ENCODE results near the gene XYLT1.

XYLT1 gene

GRCh38 chr16:17160920-17161431 lies 309.8 kb downstream of the XYLT1 start:
- Histone ChIP-seq H3K9me3 (ENCODE audit: low read depth, low read length) (no peaks in the 10 kb centered on the region), H3K27ac (no peak overlapping the region), H3K36me3 (ENCODE audit: insufficient read depth, low read length) (no peaks in the 10 kb centered on the region), H3K4me3 (no peak overlapping the region), H3K9ac (ENCODE audit: insufficient read length) (no peak overlapping the region)
- no peak for DNase-seq (ENCODE audit: low read depth, low spot score)
- TF ChIP-seq POLR2AphosphoS5 (IDR thresholded peaks at IDR 0.05; ENCODE audit: borderline replicate concordance, low read depth, low read length) (no peak), EZH2 (IDR thresholded peaks at IDR 0.05) (no peak), FOXP2 (optimal IDR thresholded peaks at IDR 0.05; ENCODE audit: control extremely low read depth, extremely low read length, insufficient read depth) (no peak)

GRCh38 chr16:17160285-17160853 lies 310.4 kb downstream of the XYLT1 start:
- no peak for DNase-seq (ENCODE audit: low read depth, low spot score)
- no peak overlapping the region for H3K9ac ChIP-seq (ENCODE audit: insufficient read length)
- TF ChIP-seq FOXP2 (optimal IDR thresholded peaks at IDR 0.05; ENCODE audit: control extremely low read depth, extremely low read length, insufficient read depth) (no peak), EZH2 (IDR thresholded peaks at IDR 0.05) (no peak)
- H3K36me3 ChIP-seq (ENCODE audit: insufficient read depth, low read length) = no peaks in the 10 kb centered on the region
- no peaks in the 10 kb centered on the region for H3K9me3 ChIP-seq (ENCODE audit: low read depth, low read length)
- H3K27ac ChIP-seq = no peak overlapping the region
- H3K4me3 ChIP-seq = no peak overlapping the region

DNA sequence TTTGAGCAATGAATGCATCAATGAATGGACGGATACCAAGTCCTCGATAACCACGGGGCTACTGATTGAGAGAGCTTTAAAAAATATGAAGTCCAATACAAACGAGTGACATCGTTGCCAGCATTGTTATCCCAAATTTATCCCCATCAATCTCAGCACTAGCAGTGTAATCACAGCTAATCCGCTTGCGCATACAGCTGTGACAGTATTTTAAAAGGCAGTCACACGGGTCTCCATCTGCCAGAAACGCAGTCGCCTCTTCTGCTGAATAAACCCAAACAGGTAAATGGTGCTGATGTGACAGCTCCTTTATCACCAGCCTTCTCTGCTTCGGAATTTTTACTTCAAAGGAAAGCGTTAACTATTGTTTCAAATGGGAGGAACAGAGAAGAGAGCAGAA lies 311.1 kb downstream of the XYLT1 start:
- DNase-seq (ENCODE audit: low read depth, low spot score) = no peak
- Histone ChIP-seq H3K27ac (no peak overlapping the region), H3K36me3 (ENCODE audit: insufficient read depth, low read length) (no peaks in the 10 kb centered on the region), H3K9me3 (ENCODE audit: low read depth, low read length) (no peaks in the 10 kb centered on the region), H3K4me3 (no peak overlapping the region), H3K9ac (ENCODE audit: insufficient read length) (no peak overlapping the region)
- TF ChIP-seq POLR2AphosphoS5 (IDR thresholded peaks at IDR 0.05; ENCODE audit: borderline replicate concordance, low read depth, low read length) (no peak), FOXP2 (optimal IDR thresholded peaks at IDR 0.05; ENCODE audit: control extremely low read depth, extremely low read length, insufficient read depth) (no peak), EZH2 (IDR thresholded peaks at IDR 0.05) (no peak)

GRCh38 chr16:17155936-17156335 lies 314.8 kb downstream of the XYLT1 start:
- no peak overlapping the region for H3K27ac ChIP-seq
- no peak for DNase-seq (ENCODE audit: low read depth, low spot score)
- H3K36me3 ChIP-seq (ENCODE audit: insufficient read depth, low read length) = no peaks in the 10 kb centered on the region
- TF ChIP-seq FOXP2 (optimal IDR thresholded peaks at IDR 0.05; ENCODE audit: control extremely low read depth, extremely low read length, insufficient read depth) = no peak
- no peak for TF ChIP-seq EZH2 (IDR thresholded peaks at IDR 0.05)
- TF ChIP-seq POLR2AphosphoS5 (IDR thresholded peaks at IDR 0.05; ENCODE audit: borderline replicate concordance, low read depth, low read length) = no peak
- H3K4me3 ChIP-seq = no peak overlapping the region
- no peak overlapping the region for H3K9ac ChIP-seq (ENCODE audit: insufficient read length)
- H3K9me3 ChIP-seq (ENCODE audit: low read depth, low read length) = no peaks in the 10 kb centered on the region

- Histone ChIP-seq H3K4me3 (no peak overlapping the region), H3K9ac (ENCODE audit: insufficient read length) (no peak overlapping the region), H3K27ac (no peak overlapping the region), H3K9me3 (ENCODE audit: low read depth, low read length) (no peaks in the 10 kb centered on the region), H3K36me3 (ENCODE audit: insufficient read depth, low read length) (no peaks in the 10 kb centered on the region)
- TF ChIP-seq FOXP2 (optimal IDR thresholded peaks at IDR 0.05; ENCODE audit: control extremely low read depth, extremely low read length, insufficient read depth) (no peak), POLR2AphosphoS5 (IDR thresholded peaks at IDR 0.05; ENCODE audit: borderline replicate concordance, low read depth, low read length) (no peak), EZH2 (IDR thresholded peaks at IDR 0.05) (no peak)
- DNase-seq (ENCODE audit: low read depth, low spot score) = no peak
Observed at GRCh38 chr16:17155485-17155884, 315.3 kb downstream of the XYLT1 start.

GRCh38 chr16:17154981-17155380 lies 315.8 kb downstream of the XYLT1 start:
- no peak for DNase-seq (ENCODE audit: low read depth, low spot score)
- Histone ChIP-seq H3K27ac (no peak overlapping the region), H3K9me3 (ENCODE audit: low read depth, low read length) (no peaks in the 10 kb centered on the region), H3K9ac (ENCODE audit: insufficient read length) (no peak overlapping the region), H3K4me3 (no peak overlapping the region), H3K36me3 (ENCODE audit: insufficient read depth, low read length) (no peaks in the 10 kb centered on the region)
- TF ChIP-seq POLR2AphosphoS5 (IDR thresholded peaks at IDR 0.05; ENCODE audit: borderline replicate concordance, low read depth, low read length) (no peak), EZH2 (IDR thresholded peaks at IDR 0.05) (no peak), FOXP2 (optimal IDR thresholded peaks at IDR 0.05; ENCODE audit: control extremely low read depth, extremely low read length, insufficient read depth) (no peak)

DNA sequence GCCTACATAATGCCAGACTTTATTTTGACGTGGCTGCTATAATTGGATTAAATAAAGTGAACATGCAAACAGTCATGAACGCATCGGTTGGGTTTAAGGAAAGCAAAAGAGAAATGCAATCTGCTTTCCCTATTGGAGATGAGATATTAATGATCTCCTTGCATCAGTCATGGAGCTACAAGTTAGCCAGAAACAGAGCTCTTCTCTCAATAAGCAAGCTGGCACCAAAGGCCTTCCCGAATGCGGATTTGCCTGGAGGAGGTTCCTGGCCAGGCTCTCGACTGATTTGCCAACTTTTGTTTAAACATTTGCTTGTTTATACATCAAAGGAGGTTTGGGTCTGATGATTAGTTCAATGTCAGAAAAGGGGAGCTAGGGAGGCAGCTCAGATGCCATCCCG lies 318.4 kb downstream of the XYLT1 start:
- Histone ChIP-seq H3K27ac (no peak overlapping the region), H3K4me3 (no peak overlapping the region), H3K9me3 (ENCODE audit: low read depth, low read length) (no peaks in the 10 kb centered on the region), H3K9ac (ENCODE audit: insufficient read length) (no peak overlapping the region), H3K36me3 (ENCODE audit: insufficient read depth, low read length) (no peaks in the 10 kb centered on the region)
- TF ChIP-seq POLR2AphosphoS5 (IDR thresholded peaks at IDR 0.05; ENCODE audit: borderline replicate concordance, low read depth, low read length) (no peak), FOXP2 (optimal IDR thresholded peaks at IDR 0.05; ENCODE audit: control extremely low read depth, extremely low read length, insufficient read depth) (no peak), EZH2 (IDR thresholded peaks at IDR 0.05) (no peak)
- DNase-seq (ENCODE audit: low read depth, low spot score) = no peak

DNA sequence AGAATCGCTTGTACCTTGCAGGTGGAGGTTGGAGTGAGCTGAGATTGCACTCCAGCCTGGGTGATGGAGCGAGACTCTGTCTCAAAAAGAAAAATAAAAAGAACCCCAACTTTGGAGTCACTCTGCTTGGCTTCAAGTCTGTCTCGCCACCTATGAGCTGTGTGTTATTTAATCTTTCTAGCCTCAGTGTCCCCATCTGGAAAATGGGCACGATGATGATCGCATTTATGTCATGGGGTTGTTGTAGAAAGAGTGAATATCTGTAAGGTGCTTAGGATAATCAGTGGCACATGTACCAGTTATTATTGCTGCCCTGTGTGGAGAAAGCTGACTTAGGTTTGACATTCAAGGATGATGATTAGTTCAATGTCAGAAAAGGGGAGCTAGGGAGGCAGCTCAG lies 319.4 kb downstream of the XYLT1 start:
- Histone ChIP-seq H3K9me3 (ENCODE audit: low read depth, low read length) (no peaks in the 10 kb centered on the region), H3K27ac (no peak overlapping the region), H3K9ac (ENCODE audit: insufficient read length) (no peak overlapping the region), H3K4me3 (no peak overlapping the region), H3K36me3 (ENCODE audit: insufficient read depth, low read length) (no peaks in the 10 kb centered on the region)
- no peak for DNase-seq (ENCODE audit: low read depth, low spot score)
- no peak for TF ChIP-seq EZH2 (IDR thresholded peaks at IDR 0.05)
- TF ChIP-seq FOXP2 (optimal IDR thresholded peaks at IDR 0.05; ENCODE audit: control extremely low read depth, extremely low read length, insufficient read depth) = no peak
- no peak for TF ChIP-seq POLR2AphosphoS5 (IDR thresholded peaks at IDR 0.05; ENCODE audit: borderline replicate concordance, low read depth, low read length)

GRCh38 chr16:17149904-17150483 lies 320.8 kb downstream of the XYLT1 start:
- no peak for DNase-seq (ENCODE audit: low read depth, low spot score)
- Histone ChIP-seq H3K27ac (no peak overlapping the region), H3K9ac (ENCODE audit: insufficient read length) (no peak overlapping the region), H3K36me3 (ENCODE audit: insufficient read depth, low read length) (no peaks in the 10 kb centered on the region), H3K4me3 (no peak overlapping the region), H3K9me3 (ENCODE audit: low read depth, low read length) (no peaks in the 10 kb centered on the region)
- TF ChIP-seq EZH2 (IDR thresholded peaks at IDR 0.05) (no peak), FOXP2 (optimal IDR thresholded peaks at IDR 0.05; ENCODE audit: control extremely low read depth, extremely low read length, insufficient read depth) (no peak), POLR2AphosphoS5 (IDR thresholded peaks at IDR 0.05; ENCODE audit: borderline replicate concordance, low read depth, low read length) (no peak)

Data from SK-N-MC (cell line).